ENCODE measurements around the gene RIOK3.

DNA sequence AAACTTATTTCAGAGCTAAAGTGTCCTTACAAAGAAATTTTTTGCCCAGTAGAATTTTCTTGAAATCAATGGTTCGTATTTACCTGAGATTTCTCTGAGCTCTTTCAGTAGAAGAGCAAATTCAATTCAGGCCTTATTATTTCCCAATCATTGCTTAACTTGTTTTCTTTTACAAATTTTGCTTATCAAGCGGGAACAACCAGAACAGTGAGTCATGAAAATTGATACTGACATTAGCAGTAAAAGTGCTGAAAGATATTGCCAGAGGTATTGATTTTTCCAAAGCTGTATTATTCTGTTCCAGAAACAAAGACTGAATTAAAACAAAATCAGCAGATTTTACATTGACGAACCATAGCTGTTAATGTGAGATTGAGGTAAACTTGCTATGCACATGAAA lies 10.1 kb upstream of the RIOK3 start:
- TF ChIP-seq CTCF (IDR thresholded peaks at IDR 0.05; ENCODE audit: insufficient read depth, low read length, poor library complexity, severe bottlenecking) = no peak
- TF ChIP-seq EZH2phosphoT487 (conservative IDR thresholded peaks at IDR 0.05; ENCODE audit: low read length) = no peak

Data from SU-DHL-6 (cell line).